ENCODE results near the gene NFIB. TPM values are rescaled to one million over a fixed set of nuclear protein-coding genes. Genes with fewer than 3 reads are reported as not detected.

NFIB gene
- total and polyA plus RNA-seq, 2 of the 13 experiments (the other 11 are each of a cell fraction or from before 2014, with no cell fraction given): 0.98 to 4.6 TPM

- no TSS peak for BruUV-seq (replicated peaks)
- no peaks in the 10 kb centered on the region for H3K4me1 ChIP-seq (ENCODE audit: insufficient read depth, low read length)
- ATAC-seq: no peak
- no peaks in the 10 kb centered on the region for H4K20me1 ChIP-seq (ENCODE audit: insufficient read depth, low read length)
- intact Hi-C loops (cut with micrococcal nuclease; ENCODE audit: unreplicated experiment) (no loop called here), in situ Hi-C loops (cut with HindIII; ENCODE audit: extremely low pct_ligation_motif_present, low pct_unique_long_range_greater_than_20kb) (no loop called here)
- peak; percentile 12 for DNase-seq (ENCODE audit: low spot score)
- H3K4me3 ChIP-seq (replicated peaks in 1 of 3; ENCODE audit: insufficient read depth in 1 of 3, low read depth in 2 of 3, low read length in 3 of 3): no peak overlapping the region
- no peaks in the 10 kb centered on the region for H3K27me3 ChIP-seq (ENCODE audit: control insufficient read depth in 1 of 2, insufficient read depth in 2 of 2, low read length in 2 of 2)
- CTCF ChIA-PET (ENCODE audit: low intra/inter-chr PET ratio, low total read pairs): no interaction called here
- POLR2A ChIA-PET: no interaction called here
- no peak overlapping the region for H3K27ac ChIP-seq (ENCODE audit: extremely low read length, insufficient read depth, low read length)
- WGBS (ENCODE audit: low lambda C conversion rate): 52% methylated on average over 4 of the region's 4 CpGs
- H3K9me3 ChIP-seq (ENCODE audit: low read length): no peaks in the 10 kb centered on the region
- no peak overlapping the region for H3K9ac ChIP-seq (ENCODE audit: insufficient read depth, low read depth, low read length)
- no peak overlapping the region for H3K4me2 ChIP-seq (ENCODE audit: low read depth, low read length)
- H3K36me3 ChIP-seq (replicated peaks in 1 of 2; ENCODE audit: control insufficient read depth in 1 of 2, insufficient read depth in 2 of 2, low read length in 2 of 2): no peaks in the 10 kb centered on the region
- no peaks in the 10 kb centered on the region for H3K79me2 ChIP-seq (ENCODE audit: insufficient read depth, low read length)
- TF ChIP-seq GATA4 (IDR thresholded peaks at IDR 0.05; ENCODE audit: borderline replicate concordance, low read depth) (no peak), CEBPB (IDR thresholded peaks at IDR 0.05; ENCODE audit: borderline replicate concordance, low read depth, low read length) (peak; percentile 27; the same call in 1 of the 2 replicates)
- FAIRE-seq: no peak
- H2AFZ ChIP-seq (ENCODE audit: low read length): no peak overlapping the region
Measured at GRCh38 chr9:14165376-14166035, 148.4 kb downstream of the NFIB start.

GRCh38 chr9:14164908-14165307 lies 149.0 kb downstream of the NFIB start:
- in situ Hi-C loops (cut with HindIII; ENCODE audit: extremely low pct_ligation_motif_present, low pct_unique_long_range_greater_than_20kb): no loop called here
- CTCF ChIA-PET (ENCODE audit: low intra/inter-chr PET ratio, low total read pairs): no interaction called here
- no TSS peak for BruUV-seq (replicated peaks)
- Histone ChIP-seq H3K27ac (ENCODE audit: extremely low read length, insufficient read depth, low read length) (no peak overlapping the region), H3K4me2 (ENCODE audit: low read depth, low read length) (no peak overlapping the region), H3K9me3 (ENCODE audit: low read length) (no peaks in the 10 kb centered on the region), H3K36me3 (replicated peaks in 1 of 2; ENCODE audit: control insufficient read depth in 1 of 2, insufficient read depth in 2 of 2, low read length in 2 of 2) (no peaks in the 10 kb centered on the region), H3K9ac (ENCODE audit: insufficient read depth, low read depth, low read length) (no peak overlapping the region), H2AFZ (ENCODE audit: low read length) (no peak overlapping the region), H3K79me2 (ENCODE audit: insufficient read depth, low read length) (no peaks in the 10 kb centered on the region), H3K27me3 (ENCODE audit: control insufficient read depth in 1 of 2, insufficient read depth in 2 of 2, low read length in 2 of 2) (no peaks in the 10 kb centered on the region), H3K4me1 (ENCODE audit: insufficient read depth, low read length) (no peaks in the 10 kb centered on the region), H4K20me1 (ENCODE audit: insufficient read depth, low read length) (no peaks in the 10 kb centered on the region), H3K4me3 (replicated peaks in 1 of 3; ENCODE audit: insufficient read depth in 1 of 3, low read depth in 2 of 3, low read length in 3 of 3) (no peak overlapping the region)
- ATAC-seq (no peak), DNase-seq (ENCODE audit: low spot score) (no peak), FAIRE-seq (no peak)
- POLR2A ChIA-PET: no interaction called here
- TF ChIP-seq ZC3H4 (CRISPR knock-in tag; IDR thresholded peaks at IDR 0.05; ENCODE audit: borderline replicate concordance): no peak
- TF ChIP-seq ZMYM2 (CRISPR knock-in tag; IDR thresholded peaks at IDR 0.05): no peak
- no peak for TF ChIP-seq ZNF382 (CRISPR knock-in tag; IDR thresholded peaks at IDR 0.05; ENCODE audit: borderline replicate concordance)
- TF ChIP-seq NFYC (CRISPR knock-in tag; IDR thresholded peaks at IDR 0.05): no peak
- 71% methylated on average over 1 of the region's 1 CpG for WGBS (ENCODE audit: low lambda C conversion rate)
- intact Hi-C loops (cut with micrococcal nuclease; ENCODE audit: unreplicated experiment): no loop called here

Data from HepG2 (cell line).